ENCODE data around the gene MAK.
"Not testable (repeated sequence)": the region's sequence is repeated elsewhere in the genome, so short reads cannot be mapped to it uniquely, and the experiment has no call there.

MAK gene

DNA sequence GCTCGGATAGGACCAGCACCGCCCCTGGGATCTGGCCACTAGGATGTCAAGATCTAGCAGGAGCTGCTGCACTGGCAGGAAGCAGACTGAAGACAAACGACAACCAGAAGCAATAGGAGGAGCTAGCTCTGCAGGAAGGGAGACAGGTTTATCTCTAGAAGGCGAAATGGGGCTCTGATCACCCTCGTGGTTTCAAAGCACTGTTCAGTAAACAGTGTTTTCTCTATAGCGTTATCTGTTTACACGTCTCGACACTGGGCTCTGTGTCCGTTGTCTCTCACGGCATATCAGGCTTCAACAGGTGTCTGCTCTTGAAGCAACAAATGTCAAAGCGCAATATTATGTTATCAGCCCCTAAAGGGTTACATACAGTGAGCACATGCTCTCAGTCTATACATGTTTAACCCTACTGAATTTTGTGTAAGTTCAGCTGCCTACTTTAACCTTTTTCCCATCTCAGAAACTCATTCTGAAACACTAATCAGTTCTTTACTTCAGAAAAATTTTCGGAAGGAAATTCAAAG lies 66.9 kb downstream of the MAK start:
- no peak for DNase-seq

DNA sequence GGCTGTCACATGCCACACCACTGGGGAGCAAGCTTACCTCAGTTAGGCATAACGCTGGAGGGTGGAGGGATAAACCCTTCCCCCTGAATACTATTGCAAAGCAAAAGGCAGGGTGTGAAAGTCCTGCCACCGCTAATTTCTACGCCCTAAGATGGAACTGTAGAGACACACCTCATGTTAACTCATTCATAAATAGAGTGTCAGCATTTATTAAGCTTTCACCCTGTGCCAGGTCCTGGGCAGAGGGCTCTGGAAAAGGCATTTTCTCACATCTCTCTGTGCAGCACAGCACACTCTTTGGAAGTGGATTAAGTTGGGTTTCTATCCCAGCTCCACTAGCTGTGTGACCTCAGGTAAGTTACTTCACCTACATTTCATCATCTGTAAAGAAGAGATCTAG lies 68.9 kb downstream of the MAK start:
- DNase-seq, result no peak

GRCh38 chr6:10763006-10763405 lies 75.3 kb downstream of the MAK start:
- no peak for DNase-seq

DNA sequence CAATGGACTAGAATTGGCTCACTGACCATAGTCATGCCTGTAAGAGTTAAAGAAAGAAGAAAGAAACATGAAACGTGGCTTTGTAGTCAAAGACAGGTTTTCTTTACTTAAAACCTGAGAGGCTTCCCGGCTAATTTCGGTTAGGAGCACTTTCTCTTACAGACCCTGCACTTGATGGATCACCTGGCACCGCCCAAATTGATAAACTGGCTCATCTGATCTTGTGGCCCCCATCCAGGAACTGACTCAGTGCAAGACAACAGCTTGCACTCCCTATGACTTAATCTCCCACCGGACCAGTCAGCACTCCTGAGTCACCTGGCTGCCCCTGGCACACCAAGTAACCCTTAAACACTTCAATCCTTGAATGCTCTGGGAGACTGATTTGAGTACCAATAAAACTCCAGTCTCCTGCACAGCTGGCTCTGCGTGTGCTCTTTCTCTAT lies 78.4 kb downstream of the MAK start:
- peak; percentile 93 for DNase-seq

- peak; percentile 95 for DNase-seq
Observed at GRCh38 chr6:10759312-10759839, 79.0 kb downstream of the MAK start.

DNA sequence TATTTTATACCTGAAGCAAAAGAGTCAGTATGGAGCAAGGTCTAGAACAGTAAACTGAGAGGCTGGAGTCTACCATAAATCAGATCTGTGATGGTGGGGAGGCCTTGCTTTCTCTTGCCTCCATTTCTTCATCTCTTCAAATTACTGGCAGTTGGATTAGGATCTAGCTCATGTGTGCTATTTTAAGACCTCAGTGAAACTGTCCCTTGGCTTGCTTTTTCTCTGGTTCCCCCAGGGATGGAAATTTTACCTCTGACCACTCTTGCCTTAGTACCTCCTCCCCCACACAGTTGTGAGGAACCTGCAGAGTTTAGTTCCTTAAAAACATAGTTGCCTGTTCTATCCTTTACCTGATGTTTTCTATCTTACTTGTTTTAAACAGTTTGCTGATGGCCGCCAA lies 82.3 kb downstream of the MAK start:
- no peak for DNase-seq

- DNase-seq, result not testable (repeated sequence)
Observed at GRCh38 chr6:10751757-10752156, 86.6 kb downstream of the MAK start.

- not testable (repeated sequence) for DNase-seq
Observed at GRCh38 chr6:10750568-10750967, 87.8 kb downstream of the MAK start.

- DNase-seq, result no peak
Observed at GRCh38 chr6:10749734-10750133, 88.6 kb downstream of the MAK start.

- DNase-seq, result peak; percentile 95
Observed at GRCh38 chr6:10747251-10747972, 90.9 kb downstream of the MAK start, which contains the start of gene TMEM14B. Gene TMEM14B, plus strand, starts transcription at chr6:10747805. Its CDS starts 1,441 bp downstream, at chr6:10749246.

DNA sequence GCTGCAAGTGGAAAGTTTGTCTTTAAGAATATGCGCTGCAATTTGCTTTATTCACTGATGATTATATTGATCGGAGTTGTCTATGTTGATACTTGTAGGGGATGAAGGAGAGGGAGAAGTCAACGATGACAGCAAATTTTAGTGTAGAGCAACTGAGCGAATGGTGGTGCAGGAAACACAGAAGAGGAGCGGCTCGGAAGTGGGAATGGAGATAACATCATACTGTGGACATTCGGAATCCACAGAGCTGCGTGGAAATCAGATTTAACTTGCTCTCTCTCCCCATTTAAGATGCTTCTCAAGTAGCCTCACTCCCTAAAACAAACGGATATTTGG lies 91.5 kb downstream of the MAK start:
- no peak for DNase-seq

DNA sequence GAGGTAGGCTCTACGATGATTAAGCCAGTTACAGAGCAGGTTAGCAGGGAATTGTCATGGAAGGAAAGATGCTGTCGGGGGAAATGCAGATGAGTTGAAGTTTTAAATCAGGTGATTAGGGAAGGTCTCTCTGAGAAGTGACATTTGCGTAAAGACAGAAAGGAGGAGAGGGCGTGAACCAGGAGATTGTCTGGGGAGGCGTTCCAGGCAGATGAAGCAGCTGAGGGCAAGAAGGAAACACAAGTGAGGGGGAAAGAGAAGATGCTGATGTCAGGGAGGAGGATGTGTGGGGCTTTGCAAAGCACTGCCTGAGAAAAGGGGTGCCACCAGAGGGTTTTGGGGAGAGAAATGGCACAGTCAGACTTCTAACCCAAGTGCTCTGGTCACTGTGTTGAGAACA lies 93.2 kb downstream of the MAK start:
- DNase-seq, result no peak

GRCh38 chr6:10743515-10743914 lies 94.8 kb downstream of the MAK start:
- DNase-seq, result no peak

DNA sequence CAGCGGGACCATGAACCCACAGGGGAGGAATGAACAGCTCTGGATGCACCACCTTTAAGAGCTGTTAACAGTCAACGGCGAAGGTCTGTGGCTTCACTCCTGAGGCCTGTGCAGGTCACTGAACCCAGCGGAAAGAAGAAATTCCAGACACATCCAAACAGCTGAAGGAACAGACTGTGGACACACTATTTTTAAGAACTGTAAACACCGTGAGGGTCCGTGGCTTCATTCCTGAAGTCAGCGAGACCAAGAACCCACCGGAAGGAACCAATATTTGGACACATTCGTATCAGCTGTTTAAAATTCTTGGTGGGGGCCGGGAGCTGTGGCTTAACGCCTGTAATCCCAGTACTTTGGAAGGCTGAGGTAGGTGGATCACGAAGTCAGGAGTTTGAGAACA lies 96.1 kb downstream of the MAK start:
- no peak for DNase-seq

DNA sequence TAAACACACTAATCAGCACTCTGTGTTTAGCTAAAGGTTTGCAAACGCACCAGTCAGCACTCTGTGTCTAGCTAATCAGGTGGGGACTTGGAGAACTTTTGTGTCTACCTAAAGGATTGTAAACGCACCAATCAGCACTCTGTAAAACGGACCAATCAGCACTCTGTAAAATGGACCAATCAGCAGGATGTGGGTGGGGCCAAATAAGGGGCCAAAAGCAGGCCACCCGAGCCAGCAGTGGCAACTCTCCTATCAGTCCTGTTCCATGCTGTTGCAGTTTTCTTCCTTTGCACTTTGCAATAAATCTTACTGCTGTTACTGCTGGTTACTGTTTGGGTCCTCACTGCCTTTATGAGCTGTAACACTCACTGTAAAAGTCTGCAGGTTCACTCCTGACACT lies 96.7 kb downstream of the MAK start:
- not testable (repeated sequence) for DNase-seq

- no peak for DNase-seq
Observed at GRCh38 chr6:10740061-10740460, 98.3 kb downstream of the MAK start.

- DNase-seq, result no peak
Observed at GRCh38 chr6:10736731-10737130, 101.6 kb downstream of the MAK start.

- no peak for DNase-seq
Observed at GRCh38 chr6:10733863-10734262, 104.5 kb downstream of the MAK start.

DNA sequence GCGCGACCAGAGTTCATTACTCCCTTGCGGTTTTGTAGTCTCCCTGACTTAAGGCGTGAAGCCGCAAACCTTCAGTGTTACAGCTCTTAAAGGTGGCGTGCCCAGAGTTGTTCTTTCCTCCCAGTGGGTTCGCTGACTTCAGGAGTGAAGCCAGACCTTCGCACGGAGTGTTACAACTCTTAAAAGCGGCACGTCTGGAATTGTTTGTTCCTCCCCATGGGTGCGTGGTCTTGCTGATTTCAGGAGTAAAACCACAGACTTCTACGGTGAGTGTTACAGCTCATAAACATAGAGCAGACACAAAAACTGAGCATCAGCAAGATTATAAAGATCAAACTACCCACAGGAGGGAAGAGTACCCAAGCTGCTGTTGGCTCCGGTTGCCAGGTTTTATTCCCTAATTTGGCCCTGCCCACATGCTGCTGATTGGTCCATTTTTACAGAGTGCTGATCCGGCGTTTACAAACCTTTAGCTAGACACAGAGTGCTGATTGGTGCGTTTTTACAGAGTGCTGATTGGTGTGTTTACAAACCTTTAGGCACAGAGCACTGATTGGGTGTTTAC lies 105.1 kb downstream of the MAK start:
- DNase-seq, result no peak

DNA sequence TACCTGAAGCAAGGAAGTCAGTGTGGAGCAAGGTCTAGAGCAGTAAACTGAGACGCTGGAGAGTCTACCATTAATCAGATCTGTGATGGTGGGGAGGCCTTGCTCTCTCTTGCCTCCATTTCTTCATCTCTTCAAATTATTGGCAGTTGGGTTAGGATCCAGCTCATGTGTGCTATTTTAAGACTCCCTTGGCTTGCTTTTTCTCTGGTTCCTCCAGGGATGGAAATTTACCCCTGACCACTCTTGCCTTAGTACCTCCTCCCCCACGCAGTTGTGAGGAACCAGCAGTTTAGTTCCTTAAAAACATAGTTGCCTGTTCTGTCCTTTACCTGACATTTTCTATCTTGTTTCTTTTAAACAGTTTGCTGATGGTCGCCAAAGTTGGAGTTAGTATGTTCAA lies 108.1 kb downstream of the MAK start:
- DNase-seq, result no peak

DNA sequence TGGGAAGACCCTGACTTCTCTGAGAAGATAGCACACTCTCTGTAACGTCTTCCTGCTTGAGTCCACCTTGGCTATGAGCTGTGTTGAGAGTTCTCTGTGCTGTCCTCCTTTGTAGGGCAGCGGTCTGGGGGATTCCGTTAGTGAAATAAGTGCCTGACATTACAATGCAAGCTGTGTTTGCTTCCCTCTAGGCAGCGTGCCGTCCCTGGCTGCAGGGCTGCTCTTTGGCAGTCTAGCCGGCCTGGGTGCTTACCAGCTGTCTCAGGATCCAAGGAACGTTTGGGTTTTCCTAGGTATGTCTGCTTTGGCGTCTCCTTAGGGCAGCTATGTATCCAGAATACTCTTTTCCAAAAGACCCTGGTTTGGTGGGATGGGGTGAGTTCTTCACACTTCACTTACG lies 112.6 kb downstream of the MAK start:
- no peak for DNase-seq

GRCh38 chr6:10725044-10725443 lies 113.3 kb downstream of the MAK start:
- no peak for DNase-seq

GRCh38 chr6:10723567-10723881 lies 114.8 kb downstream of the MAK start:
- no peak for DNase-seq

GRCh38 chr6:10722820-10723566 lies 115.3 kb downstream of the MAK start, which contains the start of gene TMEM14C:
Gene TMEM14C, plus strand, starts transcription at chr6:10723070. Its CDS starts 1,544 bp downstream, at chr6:10724614.
- DNase-seq, result peak; percentile 96

Data from kidney glomerular epithelial cell (primary cell).